WTC11 (cell line): ENCODE data around the gene NDUFS2. TPM values are rescaled to one million over a fixed set of nuclear protein-coding genes. Genes with fewer than 3 reads are reported as not detected.

Experiments
- ATAC-seq: fragments of 200-7000 bp; cut with Tn5 transposase; 2 replicates; pipeline ENCODE4 v1.10.0; 2021; ENCODE audit warnings: mild to moderate bottlenecking, moderate library complexity
- CTCF ChIA-PET: fragments of 300-600 bp; sonication (Branson Sonifier 250); formaldehyde crosslinking; loops from one replicate; lab custom pipeline; 2021; ENCODE audit warnings: antibody characterized with exemption; lab: Charles Lee
- POLR2A ChIA-PET: fragments of 350-600 bp; sonication (Branson Sonifier 250); formaldehyde crosslinking; loops from one replicate; lab custom pipeline; 2021; ENCODE audit warnings: antibody characterized with exemption; lab: Charles Lee
- DNase-seq: peaks from one replicate; pipeline ENCODE4 v3.0.0; 2021; ENCODE audit warnings: low spot score
- H3K27ac Mint-ChIP-seq: 2 replicates; pipeline ENCODE4 v1.8.0; 2021; ENCODE audit warnings: mixed read lengths
- H3K27me3 Mint-ChIP-seq: 2 replicates; pipeline ENCODE4 v1.8.0; 2021; ENCODE audit warnings: low read depth, mild to moderate bottlenecking, moderate library complexity, mixed read lengths
- H3K36me3 Mint-ChIP-seq: 2 replicates; pipeline ENCODE4 v1.8.0; 2021; ENCODE audit warnings: mixed read lengths
- H3K4me1 Mint-ChIP-seq: 2 replicates; pipeline ENCODE4 v1.8.0; 2022; ENCODE audit warnings: mixed read lengths
- H3K4me3 Mint-ChIP-seq: 2 replicates; pipeline ENCODE4 v1.8.0; 2021; ENCODE audit warnings: mild to moderate bottlenecking, moderate library complexity, mixed read lengths
- H3K9me3 Mint-ChIP-seq: 2 replicates; pipeline ENCODE4 v1.8.0; 2021; ENCODE audit warnings: mixed read lengths
- ATF2 ChIP-seq: sonication (generic); formaldehyde crosslinking; IDR thresholded peaks from 2 replicates; pipeline ENCODE4 v1.8.1; 2022; ENCODE audit warnings: low read depth, missing genetic modification reagents, borderline replicate concordance
- ATF3 ChIP-seq: sonication (generic); formaldehyde crosslinking; conservative IDR thresholded peaks from 2 replicates; pipeline ENCODE4 v1.8.1; 2022; ENCODE audit warnings: mild to moderate bottlenecking, missing genetic modification reagents
- ATF6 ChIP-seq: sonication (generic); formaldehyde crosslinking; IDR thresholded peaks from 2 replicates; pipeline ENCODE4 v1.8.1; 2023; ENCODE audit warnings: mild to moderate bottlenecking, missing genetic modification reagents
- EMX1 ChIP-seq: fragments of 250-450 bp; sonication (Bioruptor Pico); IDR thresholded peaks from 2 replicates; pipeline ENCODE4 v1.8.0; 2021; ENCODE audit warnings: mild to moderate bottlenecking
- ERG ChIP-seq: fragments of 250-450 bp; sonication (Bioruptor Pico); IDR thresholded peaks from 2 replicates; pipeline ENCODE4 v1.8.0; 2021; ENCODE audit warnings: mild to moderate bottlenecking
- FOXK1 ChIP-seq: sonication (generic); formaldehyde crosslinking; IDR thresholded peaks from 2 replicates; pipeline ENCODE4 v1.8.0; 2022; ENCODE audit warnings: mild to moderate bottlenecking, moderate library complexity, missing genetic modification reagents
- FOXP4 ChIP-seq: sonication (generic); formaldehyde crosslinking; IDR thresholded peaks from 2 replicates; pipeline ENCODE4 v1.8.0; 2022; ENCODE audit warnings: mild to moderate bottlenecking, missing genetic modification reagents
- GABPB1 ChIP-seq: sonication (generic); formaldehyde crosslinking; IDR thresholded peaks from 2 replicates; pipeline ENCODE4 v1.8.1; 2023; ENCODE audit warnings: mild to moderate bottlenecking, missing genetic modification reagents
- GRHL2 ChIP-seq: fragments of 250-450 bp; sonication (Bioruptor Pico); IDR thresholded peaks from 2 replicates; pipeline ENCODE4 v1.8.0; 2022; ENCODE audit warnings: mild to moderate bottlenecking, moderate library complexity; ENCODE audit not compliant: insufficient replicate concordance, severe bottlenecking
- JUN ChIP-seq: sonication (generic); formaldehyde crosslinking; IDR thresholded peaks from 2 replicates; pipeline ENCODE4 v1.8.0; 2023; ENCODE audit warnings: mild to moderate bottlenecking, missing genetic modification reagents
- MAX ChIP-seq: sonication (generic); formaldehyde crosslinking; IDR thresholded peaks from 2 replicates; pipeline ENCODE4 v1.8.0; 2022; ENCODE audit warnings: mild to moderate bottlenecking, missing genetic modification reagents
- MXD4 ChIP-seq: fragments of 250-450 bp; sonication (Bioruptor Pico); IDR thresholded peaks from 2 replicates; pipeline ENCODE4 v1.8.0; 2021; ENCODE audit warnings: mild to moderate bottlenecking, moderate library complexity, borderline replicate concordance
- NFE2L1 ChIP-seq: sonication (generic); formaldehyde crosslinking; IDR thresholded peaks from 2 replicates; pipeline ENCODE4 v1.8.1; 2023; ENCODE audit warnings: missing genetic modification reagents
- SOX15 ChIP-seq: fragments of 250-450 bp; sonication (Bioruptor Pico); IDR thresholded peaks from 2 replicates; pipeline ENCODE4 v1.9.0; 2021; ENCODE audit warnings: mild to moderate bottlenecking
- ZBTB43 ChIP-seq: sonication (generic); formaldehyde crosslinking; IDR thresholded peaks from 2 replicates; pipeline ENCODE4 v1.8.1; 2023; ENCODE audit warnings: mild to moderate bottlenecking, missing genetic modification reagents
- ZNF121 ChIP-seq: sonication (generic); formaldehyde crosslinking; IDR thresholded peaks from 2 replicates; pipeline ENCODE4 v1.8.0; 2023; ENCODE audit warnings: missing genetic modification reagents
- ZNF423 ChIP-seq: fragments of 250-450 bp; sonication (Bioruptor Pico); IDR thresholded peaks from 2 replicates; pipeline ENCODE4 v2.1.2; 2022; ENCODE audit warnings: mild to moderate bottlenecking, moderate library complexity
- ZNF425 ChIP-seq: fragments of 250-450 bp; sonication (Bioruptor Pico); conservative IDR thresholded peaks from 2 replicates; pipeline ENCODE4 v1.9.0; 2021; ENCODE audit warnings: mild to moderate bottlenecking
- ZNF512 ChIP-seq: sonication (generic); formaldehyde crosslinking; IDR thresholded peaks from 2 replicates; pipeline ENCODE4 v1.8.1; 2022; ENCODE audit warnings: missing genetic modification reagents, borderline replicate concordance
- total RNA-seq: library from RNA; stranded (reverse); gene quantifications from 3 replicates; pipeline ENCODE4 v1.2.3, GENCODE V29; 2021

The NDUFS2 gene
- total RNA-seq, 1 experiment from 2014 or later, result 108 TPM

- TF ChIP-seq GRHL2 (CRISPR knock-in tag), result no peak
- no peak for TF ChIP-seq ATF6 (CRISPR knock-in tag)
- peak; percentile 80 for TF ChIP-seq FOXK1 (CRISPR knock-in tag)
- TF ChIP-seq ZNF425 (CRISPR knock-in tag), result no peak; the same call in 1 of the 2 replicates
These were observed 48.4 kb upstream of the NDUFS2 start, which contains the start of gene UFC1 (continued) for GRCh38 chr1:161153682-161154337.

GRCh38 chr1:161157867-161158266, 44.3 kb upstream of the NDUFS2 start:
- Mint-ChIP-seq H3K27ac (peak overlapping the region; percentile 55; the same call in 1 of the 2 replicates), H3K4me3 (peak overlapping the region; percentile 84; the same call in 1 of the 2 replicates), H3K36me3 (peaks cover 12% of the 10 kb centered on the region), H3K27me3 (no peaks in the 10 kb centered on the region), H3K4me1 (peaks cover 27% of the 10 kb centered on the region), H3K9me3 (no peaks in the 10 kb centered on the region)
- POLR2A ChIA-PET, result no interaction called here
- TF ChIP-seq ZNF121 (CRISPR knock-in tag) (no peak), ZNF512 (no peak), EMX1 (CRISPR knock-in tag) (no peak), NFE2L1 (CRISPR knock-in tag) (no peak), SOX15 (no peak), ATF3 (CRISPR knock-in tag) (no peak), ERG (CRISPR knock-in tag) (no peak), ZNF423 (CRISPR knock-in tag) (no peak), GABPB1 (CRISPR knock-in tag) (no peak)
- CTCF ChIA-PET, result interaction anchor here (0.7 to 1.7 kb wide), 2 partner anchors 8 to 60 kb away, joined by 3 to 5 read pairs; partner anchors contain the start of gene PPOX
- no peak for ATAC-seq
- DNase-seq, result no peak

- Mint-ChIP-seq H3K27me3 (no peaks in the 10 kb centered on the region), H3K4me1 (peaks cover 27% of the 10 kb centered on the region), H3K27ac (peak overlapping the region; percentile 84), H3K9me3 (no peaks in the 10 kb centered on the region), H3K36me3 (peaks cover 12% of the 10 kb centered on the region), H3K4me3 (peak overlapping the region; percentile 84)
- CTCF ChIA-PET, result interaction anchor here (0.6 to 1.7 kb wide), 6 partner anchors 7 to 227 kb away, joined by 3 to 6 read pairs (median 3); partner anchors contain the start of genes PPOX and TOMM40L
- DNase-seq, result no peak
- POLR2A ChIA-PET, result no interaction called here
- no peak for ATAC-seq
- TF ChIP-seq MAX (CRISPR knock-in tag) (no peak), MXD4 (CRISPR knock-in tag) (no peak), GABPB1 (CRISPR knock-in tag) (no peak), FOXP4 (CRISPR knock-in tag) (no peak), ATF2 (CRISPR knock-in tag) (no peak), ZBTB43 (CRISPR knock-in tag) (no peak), JUN (CRISPR knock-in tag) (no peak)
These were observed 43.7 kb upstream of the NDUFS2 start for GRCh38 chr1:161158316-161159010.
